ENCODE results near the gene CCDC66.

DNA sequence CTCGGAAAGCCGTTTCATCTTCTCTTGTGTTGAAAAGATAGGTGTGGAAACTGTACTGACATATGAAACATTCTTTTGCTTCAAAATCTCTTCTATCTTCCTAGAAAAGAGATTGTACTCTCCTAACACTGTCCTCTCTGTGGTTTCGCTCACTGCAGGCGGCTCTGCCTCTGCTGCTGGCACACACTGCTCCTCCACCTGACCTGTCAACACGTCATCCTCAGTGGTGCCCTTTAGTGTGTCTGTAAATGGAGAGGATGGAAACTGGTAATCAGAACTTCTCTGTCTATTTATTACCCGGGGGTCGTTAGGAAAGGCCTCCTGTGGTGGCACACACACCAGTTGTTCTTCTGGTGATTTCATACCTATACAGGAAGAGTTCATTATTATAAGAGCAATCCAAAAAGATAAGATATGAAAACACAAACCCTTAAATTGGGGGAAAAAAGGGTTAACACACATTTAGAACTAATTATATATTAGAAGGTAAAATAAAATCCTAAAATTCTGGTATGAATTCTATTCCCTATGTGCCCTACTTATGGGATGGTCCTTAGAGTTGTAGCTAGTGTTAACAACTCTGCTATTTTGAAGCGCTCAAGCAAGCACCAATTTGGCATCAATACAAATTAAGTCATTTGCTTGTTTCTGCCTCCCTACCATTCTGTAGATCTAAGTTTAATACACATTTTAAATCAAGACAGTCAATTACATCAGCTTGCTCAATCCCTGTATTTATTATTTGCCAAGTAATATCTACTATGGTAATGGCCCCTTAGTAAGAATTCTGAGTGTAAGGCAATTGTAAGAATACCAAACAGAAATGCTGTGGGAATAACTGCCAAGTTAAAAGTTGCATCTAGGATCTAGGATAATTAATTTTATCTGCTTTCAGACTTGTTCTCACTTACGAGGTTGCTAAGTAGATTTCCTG is 76.9 kb downstream of the CCDC66 start:
- TF ChIP-seq, protein P1, sequence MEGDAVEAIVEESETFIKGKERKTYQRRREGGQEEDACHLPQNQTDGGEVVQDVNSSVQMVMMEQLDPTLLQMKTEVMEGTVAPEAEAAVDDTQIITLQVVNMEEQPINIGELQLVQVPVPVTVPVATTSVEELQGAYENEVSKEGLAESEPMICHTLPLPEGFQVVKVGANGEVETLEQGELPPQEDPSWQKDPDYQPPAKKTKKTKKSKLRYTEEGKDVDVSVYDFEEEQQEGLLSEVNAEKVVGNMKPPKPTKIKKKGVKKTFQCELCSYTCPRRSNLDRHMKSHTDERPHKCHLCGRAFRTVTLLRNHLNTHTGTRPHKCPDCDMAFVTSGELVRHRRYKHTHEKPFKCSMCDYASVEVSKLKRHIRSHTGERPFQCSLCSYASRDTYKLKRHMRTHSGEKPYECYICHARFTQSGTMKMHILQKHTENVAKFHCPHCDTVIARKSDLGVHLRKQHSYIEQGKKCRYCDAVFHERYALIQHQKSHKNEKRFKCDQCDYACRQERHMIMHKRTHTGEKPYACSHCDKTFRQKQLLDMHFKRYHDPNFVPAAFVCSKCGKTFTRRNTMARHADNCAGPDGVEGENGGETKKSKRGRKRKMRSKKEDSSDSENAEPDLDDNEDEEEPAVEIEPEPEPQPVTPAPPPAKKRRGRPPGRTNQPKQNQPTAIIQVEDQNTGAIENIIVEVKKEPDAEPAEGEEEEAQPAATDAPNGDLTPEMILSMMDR (IDR thresholded peaks at IDR 0.05) = no peak
- TF ChIP-seq POLR2A (IDR thresholded peaks at IDR 0.05) = no peak

Measured in transverse colon (tissue), 3 donors.